ENCODE results near the gene STRN4. TPM values are rescaled to one million over a fixed set of nuclear protein-coding genes. Genes with fewer than 3 reads are reported as not detected.
"Not testable (repeated sequence)": the region's sequence is repeated elsewhere in the genome, so short reads cannot be mapped to it uniquely, and the experiment has no call there.

Gene STRN4
- total RNA-seq, 4 donors from 2014 or later, result 55.1 to 109 (median 81.8) TPM

GRCh38 chr19:46782355-46783019 is 36.2 kb upstream of the STRN4 start:
- H3K27me3 ChIP-seq, result no peaks in the 10 kb centered on the region
- H3K4me3 ChIP-seq, result no peak overlapping the region
- H3K4me1 ChIP-seq, result peaks cover 0 to 18% of the 10 kb centered on the region in 2 donors
- DNase-seq, result no peak
- no peak overlapping the region for H3K27ac ChIP-seq
- TF ChIP-seq CTCF (IDR thresholded peaks at IDR 0.05), result no peak
- TF ChIP-seq POLR2A (IDR thresholded peaks at IDR 0.05), result no peak
- H3K9me3 ChIP-seq, result no peaks in the 10 kb centered on the region
- intact Hi-C loops (cut with DNase I; ENCODE audit: low total_unique reads), result loop anchor here (10.0 kb wide), 1 partner anchor 62 kb away; no protein-coding TSS in a partner anchor
- H3K36me3 ChIP-seq, result no peaks in the 10 kb centered on the region

- not testable (repeated sequence) for H3K36me3 ChIP-seq, H3K27ac ChIP-seq
Observed at GRCh38 chr19:46777956-46778645, 31.9 kb upstream of the STRN4 start.

GRCh38 chr19:46776927-46777911 is 31.0 kb upstream of the STRN4 start:
- no peak overlapping the region for H3K27ac ChIP-seq
- H3K9me3 ChIP-seq, result no peaks in the 10 kb centered on the region
- H3K4me1 ChIP-seq, result no peaks in the 10 kb centered on the region
- H3K4me3 ChIP-seq, result no peak overlapping the region
- no peaks in the 10 kb centered on the region for H3K36me3 ChIP-seq
- DNase-seq, result no peak
- intact Hi-C loops (cut with DNase I; ENCODE audit: low total_unique reads), result no loop called here
- H3K27me3 ChIP-seq, result no peaks in the 10 kb centered on the region
- TF ChIP-seq CTCF (IDR thresholded peaks at IDR 0.05) (no peak), POLR2A (IDR thresholded peaks at IDR 0.05) (no peak)

More at GRCh38 chr19:46777956-46778645, 31.9 kb upstream of the STRN4 start:
- intact Hi-C loops (cut with DNase I; ENCODE audit: low total_unique reads); H3K27me3 ChIP-seq; H3K4me3 ChIP-seq; H3K9me3 ChIP-seq; DNase-seq; H3K4me1 ChIP-seq: not testable (repeated sequence)

GRCh38 chr19:46775642-46776258 is 29.5 kb upstream of the STRN4 start:
- H3K4me3 ChIP-seq, result no peak overlapping the region
- DNase-seq, result no peak
- no peaks in the 10 kb centered on the region for H3K4me1 ChIP-seq
- TF ChIP-seq CTCF (IDR thresholded peaks at IDR 0.05), result no peak
- TF ChIP-seq POLR2A (IDR thresholded peaks at IDR 0.05), result no peak
- intact Hi-C loops (cut with DNase I; ENCODE audit: low total_unique reads), result no loop called here
- no peaks in the 10 kb centered on the region for H3K27me3 ChIP-seq
- H3K27ac ChIP-seq, result no peak overlapping the region
- no peaks in the 10 kb centered on the region for H3K9me3 ChIP-seq
- no peaks in the 10 kb centered on the region for H3K36me3 ChIP-seq

- no peak overlapping the region for H3K4me3 ChIP-seq
- no peaks in the 10 kb centered on the region for H3K9me3 ChIP-seq
- no peaks in the 10 kb centered on the region for H3K4me1 ChIP-seq
- intact Hi-C loops (cut with DNase I; ENCODE audit: low total_unique reads), result no loop called here
- TF ChIP-seq POLR2A (IDR thresholded peaks at IDR 0.05) (no peak), CTCF (IDR thresholded peaks at IDR 0.05) (no peak)
- no peaks in the 10 kb centered on the region for H3K36me3 ChIP-seq
- H3K27ac ChIP-seq, result no peak overlapping the region
- no peaks in the 10 kb centered on the region for H3K27me3 ChIP-seq
- no peak for DNase-seq
Observed at GRCh38 chr19:46773018-46773399, 26.8 kb upstream of the STRN4 start.

Data from uterus (tissue), 4 donors.